GM21619 (cell line): ENCODE measurements around the gene PODXL2.
"Not testable (repeated sequence)": the region's sequence is repeated elsewhere in the genome, so short reads cannot be mapped to it uniquely, and the experiment has no call there.

Experiments used
- ATAC-seq: cut with Tn5 transposase; IDR thresholded peaks from one replicate; pipeline ENCODE4 v1.9.1; 2021; ENCODE audit not compliant: unreplicated experiment

Gene PODXL2

GRCh38 chr3:127654993-127655392, 26.0 kb downstream of the PODXL2 start:
- ATAC-seq, result not testable (repeated sequence)

- ATAC-seq, result no peak
Observed at GRCh38 chr3:127655641-127656040, 26.7 kb downstream of the PODXL2 start.

- no peak for ATAC-seq
Observed at GRCh38 chr3:127656906-127657305, 27.9 kb downstream of the PODXL2 start.

- no peak for ATAC-seq
Observed at GRCh38 chr3:127658234-127658633, 29.2 kb downstream of the PODXL2 start.

- ATAC-seq, result no peak
Observed at GRCh38 chr3:127660621-127661251, 31.8 kb downstream of the PODXL2 start.

GRCh38 chr3:127661600-127661999, 32.6 kb downstream of the PODXL2 start:
- no peak for ATAC-seq

- ATAC-seq, result no peak
Observed at GRCh38 chr3:127662001-127662469, 33.0 kb downstream of the PODXL2 start.

GRCh38 chr3:127663151-127663550, 34.2 kb downstream of the PODXL2 start:
- ATAC-seq, result no peak

- ATAC-seq, result no peak
Observed at GRCh38 chr3:127665165-127665564, 36.2 kb downstream of the PODXL2 start.

GRCh38 chr3:127665586-127665985, 36.6 kb downstream of the PODXL2 start:
- ATAC-seq, result no peak

GRCh38 chr3:127666676-127667075, 37.7 kb downstream of the PODXL2 start:
- ATAC-seq, result no peak

GRCh38 chr3:127667119-127667681, 38.2 kb downstream of the PODXL2 start:
- ATAC-seq, result no peak

GRCh38 chr3:127668906-127669305, 39.9 kb downstream of the PODXL2 start:
- no peak for ATAC-seq

GRCh38 chr3:127669541-127670228, 40.7 kb downstream of the PODXL2 start:
- ATAC-seq, result no peak

GRCh38 chr3:127670229-127670559, 41.2 kb downstream of the PODXL2 start:
- ATAC-seq, result no peak

GRCh38 chr3:127670761-127671522, 42.0 kb downstream of the PODXL2 start:
- no peak for ATAC-seq

- ATAC-seq, result peak; percentile 16
Observed at GRCh38 chr3:127671523-127672428, 42.8 kb downstream of the PODXL2 start.

GRCh38 chr3:127672429-127673190, 43.6 kb downstream of the PODXL2 start, which contains the start of gene ABTB1:
ABTB1 (plus strand) TSS chr3:127672952; CDS start chr3:127673026, 74 bp downstream.
- ATAC-seq, result peak; percentile 69

GRCh38 chr3:127673191-127674100, 44.5 kb downstream of the PODXL2 start:
- peak; percentile 42 for ATAC-seq
